Measurements from ENCODE around the gene MSH3.

DNA sequence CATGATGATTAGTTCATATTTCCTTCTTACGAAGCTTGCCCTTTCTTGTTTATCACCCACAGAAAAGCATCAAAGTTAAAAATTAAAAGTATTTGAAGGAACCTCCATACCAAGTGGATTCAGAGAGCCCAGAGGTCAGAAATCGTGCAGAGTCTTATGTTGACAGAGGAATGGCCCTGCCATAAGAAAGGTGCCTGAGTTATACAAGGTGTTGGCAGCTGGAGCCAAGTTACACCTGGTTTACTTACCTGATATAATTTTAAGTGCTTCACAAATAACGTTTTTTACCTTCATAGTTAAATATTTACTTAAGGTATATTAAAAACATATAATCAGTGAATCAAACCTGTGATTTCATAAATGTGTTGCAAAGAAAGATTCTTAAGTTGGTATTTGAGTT is 42.6 kb downstream of the MSH3 start:
- TF ChIP-seq, protein P1, sequence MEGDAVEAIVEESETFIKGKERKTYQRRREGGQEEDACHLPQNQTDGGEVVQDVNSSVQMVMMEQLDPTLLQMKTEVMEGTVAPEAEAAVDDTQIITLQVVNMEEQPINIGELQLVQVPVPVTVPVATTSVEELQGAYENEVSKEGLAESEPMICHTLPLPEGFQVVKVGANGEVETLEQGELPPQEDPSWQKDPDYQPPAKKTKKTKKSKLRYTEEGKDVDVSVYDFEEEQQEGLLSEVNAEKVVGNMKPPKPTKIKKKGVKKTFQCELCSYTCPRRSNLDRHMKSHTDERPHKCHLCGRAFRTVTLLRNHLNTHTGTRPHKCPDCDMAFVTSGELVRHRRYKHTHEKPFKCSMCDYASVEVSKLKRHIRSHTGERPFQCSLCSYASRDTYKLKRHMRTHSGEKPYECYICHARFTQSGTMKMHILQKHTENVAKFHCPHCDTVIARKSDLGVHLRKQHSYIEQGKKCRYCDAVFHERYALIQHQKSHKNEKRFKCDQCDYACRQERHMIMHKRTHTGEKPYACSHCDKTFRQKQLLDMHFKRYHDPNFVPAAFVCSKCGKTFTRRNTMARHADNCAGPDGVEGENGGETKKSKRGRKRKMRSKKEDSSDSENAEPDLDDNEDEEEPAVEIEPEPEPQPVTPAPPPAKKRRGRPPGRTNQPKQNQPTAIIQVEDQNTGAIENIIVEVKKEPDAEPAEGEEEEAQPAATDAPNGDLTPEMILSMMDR (IDR thresholded peaks at IDR 0.05; ENCODE audit: low read depth, low read length), result no peak
- TF ChIP-seq EZH2phosphoT487 (IDR thresholded peaks at IDR 0.05; ENCODE audit: low read depth), result no peak

Data from OCI-LY3 (cell line).